Vagina (tissue), 2 donors: Measurements from ENCODE around the gene LONRF2.

ENCODE experiments used
- CTCF ChIP-seq, 3 experiments: fragments of 450-650 bp in 2 of 3; fragments of 200-600 bp in 1 of 3; sonication (generic) in 1 of 3; IDR thresholded peaks; one replicate each; pipeline ENCODE4 v1.5.1; 2017 to 2019; ENCODE audit warnings: antibody characterized with exemption in 3 of 3, mild to moderate bottlenecking in 2 of 3, moderate library complexity in 2 of 3
- POLR2A ChIP-seq, 2 donors: fragments of 450-650 bp; IDR thresholded peaks; one replicate each; pipeline ENCODE4 v1.6.1; 2017; ENCODE audit warnings: antibody characterized with exemption in 2 of 2, mild to moderate bottlenecking in 2 of 2, moderate library complexity in 2 of 2
- POLR2AphosphoS5 ChIP-seq, 2 donors: sonication (generic); formaldehyde crosslinking; IDR thresholded peaks; one replicate each; pipeline ENCODE4 v1.9.0; 2017; ENCODE audit warnings: antibody characterized with exemption in 2 of 2, mild to moderate bottlenecking in 2 of 2, low read depth in 1 of 2; ENCODE audit not compliant: insufficient read depth in 1 of 2

- TF ChIP-seq CTCF (IDR thresholded peaks at IDR 0.05) (no peak), POLR2A (IDR thresholded peaks at IDR 0.05) (no peak), POLR2AphosphoS5 (IDR thresholded peaks at IDR 0.05; ENCODE audit: insufficient read depth in 1 of 2, low read depth in 1 of 2) (no peak)
These were observed 87.2 kb downstream of the LONRF2 start for GRCh38 chr2:100235098-100235497.
